GM19438 (cell line): ENCODE results near the gene KCNG2.

ENCODE experiments used
- ATAC-seq: cut with Tn5 transposase; IDR thresholded peaks from one replicate; pipeline ENCODE4 v1.9.1; 2021; ENCODE audit warnings: low read depth; ENCODE audit not compliant: unreplicated experiment

KCNG2 gene

GRCh38 chr18:79816981-79817606, 19.4 kb downstream of the KCNG2 start:
- no peak for ATAC-seq

GRCh38 chr18:79817607-79817998, 19.9 kb downstream of the KCNG2 start:
- no peak for ATAC-seq

DNA sequence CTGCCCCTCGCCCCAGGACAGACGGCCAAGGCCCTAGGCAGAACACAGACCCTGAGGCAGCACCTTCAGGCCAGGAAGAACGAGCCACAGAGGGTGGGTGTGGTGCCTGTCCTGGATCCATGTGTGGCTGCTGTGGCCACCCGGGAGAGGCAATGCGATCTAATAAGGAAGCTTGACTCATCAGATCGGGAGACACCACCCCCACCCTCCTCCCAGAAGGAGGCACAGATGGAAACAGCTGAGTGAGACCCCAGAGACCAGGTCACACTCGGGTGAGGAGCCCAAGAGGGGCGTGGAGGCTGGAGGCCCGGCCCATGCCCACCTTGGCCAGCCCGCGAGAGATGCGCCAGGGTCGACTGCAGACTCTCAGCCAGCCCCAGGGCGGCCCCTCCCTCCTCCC, 20.3 kb downstream of the KCNG2 start:
- ATAC-seq: no peak

DNA sequence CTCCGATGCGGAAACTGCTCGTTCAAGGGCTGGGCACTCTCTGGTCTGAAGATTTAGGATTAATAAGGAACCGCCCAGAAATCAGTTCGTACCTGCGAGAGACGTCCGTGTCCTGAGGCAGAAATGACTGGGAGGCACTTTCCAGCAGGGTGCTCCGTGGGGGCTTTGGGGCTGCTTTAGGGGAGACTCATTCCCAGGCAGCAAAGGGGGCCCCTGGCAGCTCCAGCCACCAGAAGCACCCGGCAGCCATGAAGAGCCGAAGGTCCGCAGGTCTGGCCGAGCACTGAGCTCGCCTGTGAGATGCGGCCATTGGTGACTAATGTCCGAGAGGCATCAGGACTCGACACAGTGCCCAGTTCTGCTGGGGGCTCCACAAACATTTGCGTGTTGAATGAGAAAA, 20.9 kb downstream of the KCNG2 start:
- ATAC-seq: no peak

GRCh38 chr18:79819064-79819967, 21.6 kb downstream of the KCNG2 start:
- no peak for ATAC-seq

DNA sequence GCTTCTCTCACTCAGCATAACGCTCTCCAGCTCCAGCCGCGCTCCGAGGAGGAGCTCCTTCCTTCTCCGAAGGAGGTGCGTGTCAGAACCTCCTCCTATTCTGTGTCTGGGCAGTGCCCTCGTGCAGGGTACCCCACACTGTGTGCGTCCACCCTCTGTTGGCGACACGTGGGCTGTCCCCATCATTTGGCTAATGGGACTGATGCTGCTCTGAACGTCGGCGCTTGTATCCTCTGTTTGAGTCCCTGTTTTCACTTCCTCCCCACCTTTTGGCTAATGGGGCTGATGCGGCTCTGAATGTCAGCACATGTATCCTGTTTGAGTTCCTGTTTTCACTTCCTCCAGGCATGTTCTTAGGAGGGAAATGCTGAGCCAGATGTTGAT, 22.2 kb downstream of the KCNG2 start:
- peak; percentile 99 for ATAC-seq

DNA sequence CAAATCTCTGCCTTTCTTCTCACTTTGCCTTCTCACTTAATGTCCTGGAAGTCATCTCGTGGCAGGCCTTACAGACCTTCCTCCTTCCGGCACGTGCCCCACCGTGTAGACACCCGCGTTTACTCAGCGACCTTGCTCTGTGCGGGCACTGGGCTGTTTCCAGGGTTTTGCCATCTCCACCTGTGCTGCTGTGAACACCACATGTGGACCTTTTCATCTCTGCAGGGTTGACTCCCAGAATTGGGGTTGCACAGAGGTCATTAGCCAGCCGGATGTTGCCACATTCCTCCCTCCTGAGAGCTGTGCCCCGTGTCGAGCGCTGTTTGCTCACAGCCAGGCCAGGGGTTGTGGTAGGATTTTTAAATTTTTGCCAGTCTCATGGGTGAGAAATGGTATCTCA, 25.4 kb downstream of the KCNG2 start:
- no peak for ATAC-seq

GRCh38 chr18:79825913-79826312, 28.2 kb downstream of the KCNG2 start:
- ATAC-seq: no peak

DNA sequence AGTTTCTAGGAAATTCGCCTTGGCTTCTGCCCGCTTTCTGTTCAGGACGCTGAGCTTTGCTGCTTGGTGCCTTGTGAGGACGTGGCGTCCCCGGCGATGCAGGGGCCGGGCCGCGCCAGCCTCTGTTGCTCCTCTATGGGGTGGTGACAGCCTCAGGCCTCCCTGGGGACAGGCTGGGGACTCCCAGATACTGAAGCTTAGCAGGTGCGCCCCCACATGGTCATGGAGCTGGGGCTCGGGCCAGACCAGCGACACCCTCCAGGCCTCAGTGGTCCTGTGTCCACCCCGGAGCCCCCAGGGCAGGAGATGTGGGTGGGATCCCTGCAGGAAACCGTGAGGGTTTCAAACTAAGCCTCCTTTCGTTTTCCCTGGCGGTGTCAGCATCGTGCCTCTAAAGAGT, 29.2 kb downstream of the KCNG2 start:
- no peak for ATAC-seq

DNA sequence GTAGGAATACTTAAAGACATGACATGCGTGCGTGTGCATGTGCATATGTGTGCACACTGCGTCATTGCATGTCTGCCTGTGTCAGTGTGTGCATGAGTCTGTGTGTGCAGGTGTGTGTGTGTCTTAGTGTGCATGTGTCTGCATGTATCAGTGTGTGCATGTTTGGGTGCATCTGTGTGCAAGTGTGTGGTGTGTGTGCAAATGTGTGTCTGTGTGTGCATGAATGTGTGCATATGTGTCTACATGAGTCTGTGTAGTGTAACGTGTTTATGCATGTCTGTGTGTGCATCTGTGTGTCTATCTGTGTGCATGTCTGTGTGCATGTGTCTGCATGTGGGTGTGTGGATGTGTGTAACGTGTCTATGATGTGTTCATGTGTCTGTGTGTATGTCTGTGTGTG, 30.5 kb downstream of the KCNG2 start:
- ATAC-seq: no peak

DNA sequence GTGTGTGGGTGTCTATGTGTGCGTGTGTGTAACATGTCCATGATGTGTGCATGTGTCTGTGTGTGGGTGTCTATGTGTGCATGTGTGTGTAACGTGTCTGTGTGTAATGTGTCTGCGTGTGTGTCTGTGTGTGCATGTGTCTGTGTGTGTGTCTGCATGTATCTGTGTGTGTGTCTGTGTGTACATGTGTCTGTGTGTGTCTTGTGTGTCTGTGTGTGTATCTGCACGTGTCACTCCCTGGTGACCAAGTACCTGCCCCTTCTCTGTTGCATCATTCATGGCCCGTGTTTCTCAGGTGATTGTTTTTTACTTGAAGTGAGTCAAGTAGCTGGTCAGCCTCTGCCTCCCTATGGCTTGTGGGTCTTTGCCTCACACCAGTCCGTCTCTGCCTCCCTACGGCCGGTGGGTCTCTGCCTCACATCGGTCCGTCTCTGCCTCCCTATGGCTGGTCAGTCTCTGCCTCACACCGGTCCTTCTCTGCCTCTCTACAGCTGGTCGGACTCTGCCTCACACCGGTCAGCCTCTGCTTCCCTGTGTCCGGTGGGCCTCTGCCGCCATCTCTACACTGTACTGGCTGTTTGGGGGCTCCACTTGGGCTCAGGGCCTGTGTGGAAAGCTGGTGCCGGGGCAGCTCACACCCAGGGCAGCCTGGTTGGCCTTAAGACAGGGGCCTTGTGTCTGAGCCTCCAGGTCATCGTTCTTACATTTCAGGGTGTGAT, 31.6 kb downstream of the KCNG2 start:
- no peak for ATAC-seq

DNA sequence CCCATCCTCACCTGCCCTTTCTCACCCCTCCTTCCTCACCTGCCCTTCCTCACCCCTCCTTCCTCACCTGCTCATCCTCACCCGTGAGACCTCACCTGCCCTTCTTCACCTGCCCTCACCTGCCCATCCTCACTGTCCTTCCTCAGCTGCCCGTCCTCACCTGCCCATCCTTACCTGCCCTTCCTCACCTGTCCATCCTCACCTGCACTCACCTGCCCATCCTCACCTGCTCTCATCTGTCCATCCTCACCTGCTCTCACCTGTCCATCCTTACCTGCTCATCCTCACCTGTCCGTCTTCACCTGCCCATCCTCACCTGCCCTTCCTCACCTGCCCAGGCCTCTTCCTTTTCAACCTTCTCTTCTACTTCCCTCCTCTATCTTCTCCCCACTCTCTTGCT, 34.4 kb downstream of the KCNG2 start:
- ATAC-seq: no peak

GRCh38 chr18:79834834-79835233, 37.1 kb downstream of the KCNG2 start:
- ATAC-seq: no peak

GRCh38 chr18:79841936-79842335, 44.2 kb downstream of the KCNG2 start:
- ATAC-seq: no peak

- ATAC-seq: no peak
Measured at GRCh38 chr18:79844999-79845563, 47.3 kb downstream of the KCNG2 start.

- no peak for ATAC-seq
Measured at GRCh38 chr18:79846936-79847557, 49.3 kb downstream of the KCNG2 start.

DNA sequence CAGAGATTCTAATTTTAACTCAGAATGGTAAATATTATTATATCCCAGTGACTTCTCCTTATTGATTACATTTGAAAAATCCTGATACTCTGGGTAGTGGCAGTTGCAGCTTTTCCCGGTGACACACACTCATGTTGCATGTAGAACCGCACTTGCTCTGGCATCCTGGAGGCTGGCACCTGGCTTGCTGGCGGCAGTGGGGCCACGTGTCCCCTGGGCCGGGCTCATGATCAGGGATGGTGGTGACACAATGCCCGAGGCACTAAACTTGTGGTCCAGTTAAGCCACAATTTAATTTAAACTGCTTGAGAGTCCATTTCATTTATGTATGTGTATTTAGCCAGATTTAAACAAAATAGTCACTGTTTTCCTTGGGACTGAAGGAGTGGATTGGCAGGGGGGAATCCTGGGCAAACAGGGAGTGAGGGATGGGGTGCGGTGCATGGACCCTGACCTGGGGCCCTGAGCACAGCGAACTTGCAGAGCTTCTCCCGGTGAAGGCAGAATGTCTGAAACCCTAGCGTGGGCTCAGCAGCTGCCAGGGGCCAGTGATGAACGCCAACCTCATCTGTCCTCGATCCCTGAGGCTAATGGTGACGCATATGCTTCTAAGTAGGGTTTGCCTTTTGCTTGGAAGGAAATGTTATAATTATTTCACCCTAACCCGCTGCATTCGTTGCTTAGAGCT, 50.0 kb downstream of the KCNG2 start:
- no peak for ATAC-seq

DNA sequence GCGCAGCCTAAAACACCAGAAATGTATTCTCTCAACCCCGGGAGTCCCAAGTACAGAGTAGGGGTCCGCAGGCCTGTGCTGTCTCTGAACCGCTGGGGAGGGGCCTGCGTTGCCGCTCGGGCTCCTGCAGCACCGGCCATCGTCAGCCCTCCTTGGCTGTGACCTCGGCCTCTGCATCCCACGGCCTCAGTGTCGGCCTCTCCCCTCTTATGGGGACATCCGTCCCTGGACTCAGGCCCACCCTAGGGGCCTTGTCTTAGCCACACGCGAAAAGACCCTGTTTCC, 50.5 kb downstream of the KCNG2 start:
- ATAC-seq: no peak

DNA sequence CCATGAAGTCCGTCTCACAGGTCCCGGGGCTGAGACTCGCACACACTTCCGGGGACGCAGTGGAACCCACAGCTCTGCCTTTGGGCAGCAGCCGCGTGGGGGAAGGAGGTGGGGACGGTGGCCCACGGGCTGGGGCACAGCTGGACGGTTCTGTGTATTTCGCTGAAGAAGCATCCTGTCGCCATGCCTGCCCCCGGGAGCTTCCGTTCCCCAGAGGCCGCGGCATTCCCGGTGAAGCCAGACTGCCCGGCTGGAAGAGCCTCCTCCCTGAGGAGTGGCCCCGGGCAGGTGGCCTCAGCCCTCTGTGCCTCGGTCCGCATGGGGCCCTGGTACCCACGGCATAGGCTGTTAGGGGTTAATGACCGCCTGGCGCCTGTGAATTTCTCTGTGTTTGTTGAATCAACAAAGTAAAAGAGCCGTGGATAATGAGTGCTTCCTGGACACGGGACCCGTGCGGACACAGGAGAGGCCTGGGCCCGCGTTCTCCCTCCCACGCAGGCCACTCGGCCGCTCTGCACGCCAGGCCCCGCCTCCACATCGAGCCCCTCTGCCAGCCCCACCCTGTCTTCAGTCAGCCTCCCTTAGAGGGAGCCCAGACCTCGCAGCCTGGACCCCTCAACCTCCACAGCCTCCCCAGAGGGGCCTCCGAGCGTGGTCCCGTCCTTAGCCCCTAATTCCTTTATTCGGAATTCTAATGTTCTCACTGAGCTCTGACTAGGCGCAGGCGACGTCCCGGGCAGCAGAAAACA, 51.0 kb downstream of the KCNG2 start:
- no peak for ATAC-seq
